Stimulated activated CD4-positive, alpha-beta T cell treated with anti-CD3 and anti-CD28 coated beads, Interleukin-1b, Interleukin-23, amount 100 ng/mL, for 4 hours (primary cell): ENCODE data around the gene FOXL3.
"Not testable (repeated sequence)": the region's sequence is repeated elsewhere in the genome, so short reads cannot be mapped to it uniquely, and the experiment has no call there.

ENCODE experiments used
- DNase-seq, 2 donors: peaks; one replicate each; pipeline ENCODE4 v3.0.0-alpha.2; 2020; ENCODE audit warnings: low read depth in 2 of 2

FOXL3 gene

GRCh38 chr7:289756-290553 lies at the start of gene FOXL3:
Gene FOXL3 (plus strand): TSS chr7:290170. CDS start chr7:290170, 0 bp downstream.
- DNase-seq, result no peak

GRCh38 chr7:240887-241421 lies 49.0 kb upstream of the FOXL3 start:
- no peak for DNase-seq

- DNase-seq, result no peak
Measured at GRCh38 chr7:241513-241912, 48.5 kb upstream of the FOXL3 start.

- not testable (repeated sequence) for DNase-seq
Measured at GRCh38 chr7:242826-243579, 47.0 kb upstream of the FOXL3 start.

- not testable (repeated sequence) for DNase-seq
Measured at GRCh38 chr7:243580-243978, 46.4 kb upstream of the FOXL3 start.

GRCh38 chr7:244974-245373 lies 45.0 kb upstream of the FOXL3 start:
- no peak for DNase-seq

- DNase-seq, result no peak
Measured at GRCh38 chr7:245574-246295, 44.2 kb upstream of the FOXL3 start.

GRCh38 chr7:246451-246850 lies 43.5 kb upstream of the FOXL3 start:
- DNase-seq, result no peak

GRCh38 chr7:247181-247580 lies 42.8 kb upstream of the FOXL3 start:
- DNase-seq, result no peak

- DNase-seq, result no peak
Measured at GRCh38 chr7:247636-248035, 42.3 kb upstream of the FOXL3 start.

- DNase-seq, result no peak
Measured at GRCh38 chr7:248732-249435, 41.1 kb upstream of the FOXL3 start.

GRCh38 chr7:249989-250388 lies 40.0 kb upstream of the FOXL3 start:
- DNase-seq, result no peak

GRCh38 chr7:250523-250922 lies 39.4 kb upstream of the FOXL3 start:
- no peak for DNase-seq

- no peak for DNase-seq
Measured at GRCh38 chr7:251005-251404, 39.0 kb upstream of the FOXL3 start.

- DNase-seq, result no peak
Measured at GRCh38 chr7:251446-252175, 38.4 kb upstream of the FOXL3 start.

GRCh38 chr7:252216-252965 lies 37.6 kb upstream of the FOXL3 start:
- DNase-seq, result no peak

GRCh38 chr7:252981-253380 lies 37.0 kb upstream of the FOXL3 start:
- no peak for DNase-seq

GRCh38 chr7:253581-254336 lies 36.2 kb upstream of the FOXL3 start:
- no peak for DNase-seq

- DNase-seq, result no peak
Measured at GRCh38 chr7:254337-255037, 35.5 kb upstream of the FOXL3 start.
